B cell (primary cell): ENCODE measurements around the gene C16orf46. TPM values are rescaled to one million over a fixed set of nuclear protein-coding genes. Genes with fewer than 3 reads are reported as not detected.

ENCODE experiments used
- ATAC-seq: fragments of 200-7000 bp; cut with Tn5 transposase; one replicate; pipeline ENCODE4 v1.10.0; 2021; ENCODE audit warnings: low read depth, mild to moderate bottlenecking, moderate number of reproducible peaks, moderate library complexity
- CTCF ChIA-PET: fragments of 350-600 bp; sonication (Branson Sonifier 250); formaldehyde crosslinking; loops from one replicate; lab custom pipeline; 2021; ENCODE audit warnings: antibody characterized with exemption, inconsistent platforms; lab: Charles Lee
- POLR2A ChIA-PET: fragments of 350-600 bp; sonication (Branson Sonifier 250); formaldehyde crosslinking; loops from one replicate; lab custom pipeline; 2021; ENCODE audit warnings: antibody characterized with exemption; lab: Charles Lee
- DNase-seq: peaks from one replicate; pipeline ENCODE4 v3.0.0; 2013
- H2AFZ ChIP-seq: 2 replicates; pipeline ENCODE4 v1.6.1; 2012; ENCODE audit warnings: mild to moderate bottlenecking, low read depth, low read length; ENCODE audit not compliant: insufficient read depth, poor library complexity, severe bottlenecking
- H3K27ac ChIP-seq, 2 donors: 1 replicate in 1 of 2; 2 replicates in 1 of 2; pipeline ENCODE4 v1.5.1; 2012 to 2013; ENCODE audit warnings: low read length in 2 of 2, mild to moderate bottlenecking in 2 of 2, moderate library complexity in 1 of 2
- H3K27me3 ChIP-seq, 4 experiments: fragments of 200-600 bp in 1 of 4; sonication (generic) in 1 of 4; replicated peaks in 1 of 4; 1 replicate in 2 of 4; 2 replicates in 2 of 4; pipeline versions ENCODE4 v1.6.1 to v1.7.0; 2013 to 2016; ENCODE audit warnings: low read length in 3 of 4, mild to moderate bottlenecking in 2 of 4, mixed read lengths in 1 of 4, moderate library complexity in 1 of 4; ENCODE audit not compliant: insufficient read depth in 4 of 4, control insufficient read depth in 3 of 4; ENCODE audit errors: control extremely low read depth in 1 of 4
- H3K36me3 ChIP-seq, 2 experiments: replicated peaks in 1 of 2; 1 replicate in 1 of 2; 2 replicates in 1 of 2; pipeline versions ENCODE4 v1.6.1 to v1.7.1; 2013; ENCODE audit warnings: low read length in 1 of 2; ENCODE audit not compliant: insufficient read depth in 2 of 2, control insufficient read depth in 1 of 2; ENCODE audit errors: control extremely low read depth in 1 of 2, extremely low read depth in 1 of 2
- H3K4me1 ChIP-seq, 2 donors: fragments of 200-600 bp in 1 of 2; sonication (generic) in 1 of 2; 1 replicate in 1 of 2; 2 replicates in 1 of 2; pipeline versions ENCODE4 v1.5.1 to v1.6.1; 2013 to 2017; ENCODE audit warnings: low read length in 2 of 2; ENCODE audit not compliant: control insufficient read depth in 2 of 2, insufficient read depth in 2 of 2
- H3K4me2 ChIP-seq: replicated peaks from 2 replicates; pipeline ENCODE3; 2012; ENCODE audit warnings: mild to moderate bottlenecking, low read depth, low read length; ENCODE audit not compliant: poor library complexity, severe bottlenecking
- H3K4me3 ChIP-seq, 5 experiments: fragments of 200-600 bp in 1 of 5; sonication (generic) in 1 of 5; 1 replicate in 3 of 5; 2 replicates in 2 of 5; pipeline versions ENCODE4 v1.5.1 to v1.7.0; 2011 to 2016; ENCODE audit warnings: low read length in 4 of 5, mild to moderate bottlenecking in 4 of 5, low read depth in 2 of 5, control low read depth in 1 of 5, moderate library complexity in 1 of 5; ENCODE audit not compliant: insufficient read depth in 1 of 5; ENCODE audit errors: control extremely low read depth in 1 of 5, extremely low read depth in 1 of 5
- H3K79me2 ChIP-seq: fragments of 200-600 bp; sonication (generic); one replicate; pipeline ENCODE4 v1.6.0; 2016; ENCODE audit warnings: low read length; ENCODE audit not compliant: control insufficient read depth, insufficient read depth
- H3K9ac ChIP-seq: fragments of 200-600 bp; sonication (generic); 2 replicates; pipeline ENCODE4 v1.6.1; 2017; ENCODE audit warnings: mild to moderate bottlenecking, low read length, moderate library complexity
- H3K9me3 ChIP-seq, 3 donors: one replicate each; pipeline versions ENCODE4 v1.6.1 to v1.7.1; 2013; ENCODE audit warnings: low read length in 2 of 3; ENCODE audit not compliant: control insufficient read depth in 2 of 3, insufficient read depth in 1 of 3; ENCODE audit errors: control extremely low read depth in 1 of 3
- H4K20me1 ChIP-seq: 2 replicates; pipeline ENCODE4 v1.6.0; 2012; ENCODE audit warnings: mild to moderate bottlenecking, low read length; ENCODE audit not compliant: insufficient read depth, control insufficient read depth, poor library complexity, severe bottlenecking
- H3K27ac Mint-ChIP-seq: one replicate; pipeline ENCODE4 v1.8.0; 2021; ENCODE audit warnings: mixed read lengths
- H3K27me3 Mint-ChIP-seq: one replicate; pipeline ENCODE4 v1.8.0; 2021; ENCODE audit warnings: mixed read lengths
- H3K4me1 Mint-ChIP-seq: one replicate; pipeline ENCODE4 v1.8.0; 2021; ENCODE audit warnings: mixed read lengths
- H3K4me3 Mint-ChIP-seq: one replicate; pipeline ENCODE4 v1.8.0; 2021; ENCODE audit warnings: mixed read lengths
- H3K9me3 Mint-ChIP-seq: one replicate; pipeline ENCODE4 v1.8.0; 2022; ENCODE audit warnings: mixed read lengths; ENCODE audit not compliant: insufficient read depth
- EZH2 ChIP-seq: IDR thresholded peaks from 2 replicates; pipeline ENCODE4 v1.6.1; 2012; ENCODE audit warnings: borderline replicate concordance, low read depth, mild to moderate bottlenecking, moderate library complexity, low read length; ENCODE audit not compliant: insufficient read depth, poor library complexity, severe bottlenecking
- WGBS: methylation state at CpG from one replicate; pipeline ENCODE4 v1.1.5; 2013; ENCODE audit warnings: missing lambda C conversion rate; ENCODE audit not compliant: insufficient coverage; 5-methylcytosine and 5-hydroxymethylcytosine counted together
- intact Hi-C: fragments of 100-400 bp; cut with micrococcal nuclease; formaldehyde crosslinking; loops from one replicate; pipeline ENCODE4 v1.10.0; 2022
- polyA plus RNA-seq: library from polyadenylated mRNA; depleted of rRNA; stranded (reverse); fragments of >200 nt; gene quantifications from 2 replicates; pipeline ENCODE4 v1.2.3, GENCODE V29; 2012
- total RNA-seq, 2 donors: library from RNA; stranded (reverse); fragments of 120-200 nt in 1 of 2; gene quantifications; 1 replicate in 1 of 2; 2 replicates in 1 of 2; pipeline versions ENCODE4 v1.2.3 to v1.2.4, GENCODE V29; 2013 to 2022
- TF ChIP-seq, protein P1 (sequence below): fragments of 200-600 bp; IDR thresholded peaks from one replicate; pipeline ENCODE4 v1.8.0; 2022; ENCODE audit warnings: antibody characterized with exemption, mild to moderate bottlenecking

Gene C16orf46
- total and polyA plus RNA-seq, 2 donors (not counting 1 experiment from before 2014, with no cell fraction given) = 0.28 TPM; not detected in 1

- peak; percentile 97 for ATAC-seq
Observed at GRCh38 chr16:81035398-81035974, 41.6 kb downstream of the C16orf46 start, which contains the start of gene ATMIN. Gene ATMIN (plus strand): TSS chr16:81035842. CDS start chr16:81035871, 29 bp downstream.

More at GRCh38 chr16:81035398-81035974, 41.6 kb downstream of the C16orf46 start, which contains the start of gene ATMIN:
- Mint-ChIP-seq H3K9me3 (no peaks in the 10 kb centered on the region), H3K27me3 (no peaks in the 10 kb centered on the region), H3K27ac (peak within 1 kb of the TSS; percentile 66), H3K4me3 (peak within 1 kb of the TSS; percentile 86), H3K4me1 (peaks cover 22% of the 10 kb centered on the region)
- WGBS = 4% methylated on average over 52 of the region's 54 CpGs
- Histone ChIP-seq H2AFZ (peak within 1 kb of the TSS; percentile 74), H3K27me3 (no peaks in the 10 kb centered on the region), H3K27ac (peak within 1 kb of the TSS in 1 of 2 donors; percentile 40), H3K36me3 (peaks cover under 1 to 4% of the 10 kb centered on the region in 2 experiments), H3K9me3 (no peaks in the 10 kb centered on the region), H4K20me1 (peaks cover 18% of the 10 kb centered on the region), H3K4me3 (peak within 1 kb of the TSS; percentile 49 to 76 (median 66)), H3K4me2 (peak within 1 kb of the TSS; percentile 87), H3K4me1 (peaks cover 14 to 16% of the 10 kb centered on the region in 2 donors), H3K9ac (peak within 1 kb of the TSS; percentile 67), H3K79me2 (peaks cover 37% of the 10 kb centered on the region)
- CTCF ChIA-PET = interaction anchor here (0.6 to 10.0 kb wide), 22 partner anchors 9 to 703 kb away, joined by 3 to 99 read pairs (median 4); partner anchors contain the start of genes C16orf46, CENPN and CMC2
- POLR2A ChIA-PET = interaction anchor here (1.3 to 1.4 kb wide), 2 partner anchors 29 to 41 kb away, joined by 3 to 6 read pairs; partner anchors contain the start of genes CENPN and CMC2
- intact Hi-C loops = loop anchor here (1.0 to 10.0 kb wide), 5 partner anchors 28 to 703 kb away; partner anchors contain the start of genes C16orf46, CENPN, GAN and GCSH
- peak; percentile 93 for DNase-seq
- TF ChIP-seq EZH2 = no peak
- TF ChIP-seq, protein P1, sequence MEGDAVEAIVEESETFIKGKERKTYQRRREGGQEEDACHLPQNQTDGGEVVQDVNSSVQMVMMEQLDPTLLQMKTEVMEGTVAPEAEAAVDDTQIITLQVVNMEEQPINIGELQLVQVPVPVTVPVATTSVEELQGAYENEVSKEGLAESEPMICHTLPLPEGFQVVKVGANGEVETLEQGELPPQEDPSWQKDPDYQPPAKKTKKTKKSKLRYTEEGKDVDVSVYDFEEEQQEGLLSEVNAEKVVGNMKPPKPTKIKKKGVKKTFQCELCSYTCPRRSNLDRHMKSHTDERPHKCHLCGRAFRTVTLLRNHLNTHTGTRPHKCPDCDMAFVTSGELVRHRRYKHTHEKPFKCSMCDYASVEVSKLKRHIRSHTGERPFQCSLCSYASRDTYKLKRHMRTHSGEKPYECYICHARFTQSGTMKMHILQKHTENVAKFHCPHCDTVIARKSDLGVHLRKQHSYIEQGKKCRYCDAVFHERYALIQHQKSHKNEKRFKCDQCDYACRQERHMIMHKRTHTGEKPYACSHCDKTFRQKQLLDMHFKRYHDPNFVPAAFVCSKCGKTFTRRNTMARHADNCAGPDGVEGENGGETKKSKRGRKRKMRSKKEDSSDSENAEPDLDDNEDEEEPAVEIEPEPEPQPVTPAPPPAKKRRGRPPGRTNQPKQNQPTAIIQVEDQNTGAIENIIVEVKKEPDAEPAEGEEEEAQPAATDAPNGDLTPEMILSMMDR = peak; percentile 97
